Measurements from ENCODE around the gene ARHGAP20. TPM values are rescaled to one million over a fixed set of nuclear protein-coding genes. Genes with fewer than 3 reads are reported as not detected.

The ARHGAP20 gene
- total and polyA plus RNA-seq, 7 donors = 0.29 to 5.9 (median 0.84) TPM

- intact Hi-C loops (cut with DNase I) = no loop called here
- WGBS, 3 donors = 94 to 100% methylated on average over 1 of the region's 1 CpG; no CpG with 5 or more reads in 1 of the 3 donors
- Histone ChIP-seq H3K27me3 (ENCODE audit: insufficient read depth in 3 of 3, low read length in 2 of 3) (no peaks in the 10 kb centered on the region), H3K27ac (no peak overlapping the region), H3K4me3 (no peak overlapping the region), H3K9me3 (no peaks in the 10 kb centered on the region), H3K4me1 (no peaks in the 10 kb centered on the region), H3K36me3 (ENCODE audit: insufficient read depth in 1 of 2, low read depth in 1 of 2) (no peaks in the 10 kb centered on the region)
- no peak for ATAC-seq
- no peak for TF ChIP-seq CTCF (IDR thresholded peaks at IDR 0.05)
- no peak for DNase-seq
These were observed 113.5 kb downstream of the ARHGAP20 start for GRCh38 chr11:110598725-110599124.

- Histone ChIP-seq H3K4me3 (no peak overlapping the region), H3K9me3 (no peaks in the 10 kb centered on the region), H3K27me3 (ENCODE audit: insufficient read depth in 3 of 3, low read length in 2 of 3) (no peaks in the 10 kb centered on the region), H3K4me1 (no peaks in the 10 kb centered on the region), H3K27ac (no peak overlapping the region), H3K36me3 (ENCODE audit: insufficient read depth in 1 of 2, low read depth in 1 of 2) (peaks cover 0 to 28% of the 10 kb centered on the region in 2 donors)
- intact Hi-C loops (cut with DNase I) = no loop called here
- DNase-seq = no peak
- WGBS, 3 donors = 35 to 54% (median 51%) methylated on average over 4 of the region's 4 CpGs
- no peak for TF ChIP-seq CTCF (IDR thresholded peaks at IDR 0.05)
- ATAC-seq = no peak
These were observed 124.3 kb downstream of the ARHGAP20 start for GRCh38 chr11:110587972-110588371.

DNA sequence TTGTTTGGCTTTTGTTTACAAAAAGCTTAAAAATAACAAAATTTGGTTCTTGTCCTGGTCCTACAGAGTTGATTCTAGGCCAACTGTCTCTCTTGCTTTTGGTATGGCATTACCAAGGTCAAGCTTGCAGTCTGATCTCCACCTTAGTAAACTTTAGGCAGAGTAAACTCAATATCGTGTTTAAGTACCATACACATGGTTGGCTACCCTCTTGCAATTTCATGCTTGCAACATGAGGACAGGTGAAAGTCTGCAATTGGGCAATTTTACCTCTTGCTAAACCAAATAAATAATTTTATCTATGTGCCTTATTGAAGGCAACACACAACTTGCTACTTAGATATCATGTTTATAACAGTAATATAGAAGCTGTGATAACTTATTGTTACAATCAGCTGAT, 125.1 kb downstream of the ARHGAP20 start:
- no peak for TF ChIP-seq CTCF (IDR thresholded peaks at IDR 0.05)
- Histone ChIP-seq H3K27me3 (ENCODE audit: insufficient read depth in 3 of 3, low read length in 2 of 3) (no peaks in the 10 kb centered on the region), H3K9me3 (no peaks in the 10 kb centered on the region), H3K27ac (no peak overlapping the region), H3K4me3 (no peak overlapping the region), H3K4me1 (no peaks in the 10 kb centered on the region), H3K36me3 (ENCODE audit: insufficient read depth in 1 of 2, low read depth in 1 of 2) (peaks cover 0 to 29% of the 10 kb centered on the region in 2 donors)
- ATAC-seq (no peak), DNase-seq (no peak)
- WGBS, 3 donors = 64 to 74% (median 66%) methylated on average over 1 of the region's 1 CpG
- intact Hi-C loops (cut with DNase I) = no loop called here

DNA sequence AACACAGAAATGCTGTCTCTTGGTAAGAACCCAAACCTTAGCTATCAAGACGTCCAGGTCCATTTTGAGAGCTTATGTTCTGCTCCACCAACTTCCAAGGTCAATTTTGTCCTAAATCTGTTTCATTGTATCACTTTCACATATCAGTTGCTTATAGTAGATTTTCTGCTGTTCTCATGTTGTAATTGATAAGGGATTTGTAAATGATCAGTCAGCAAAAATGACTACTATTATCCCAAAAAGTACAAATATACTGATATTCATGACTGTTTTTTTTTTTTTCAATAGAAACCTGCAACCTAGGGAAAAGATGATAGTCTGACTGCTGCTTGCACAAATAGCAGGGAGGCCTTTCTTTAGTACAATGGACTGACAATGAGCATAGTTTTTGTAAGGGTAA, 128.1 kb downstream of the ARHGAP20 start:
- Histone ChIP-seq H3K9me3 (no peaks in the 10 kb centered on the region), H3K4me3 (no peak overlapping the region), H3K27me3 (ENCODE audit: insufficient read depth in 3 of 3, low read length in 2 of 3) (no peaks in the 10 kb centered on the region), H3K4me1 (no peaks in the 10 kb centered on the region), H3K36me3 (ENCODE audit: insufficient read depth in 1 of 2, low read depth in 1 of 2) (peaks cover 0 to 36% of the 10 kb centered on the region in 2 donors), H3K27ac (no peak overlapping the region)
- WGBS, 3 donors = 59 to 83% (median 70%) methylated on average over 1 of the region's 1 CpG
- no peak for TF ChIP-seq CTCF (IDR thresholded peaks at IDR 0.05)
- ATAC-seq (no peak), DNase-seq (no peak)
- intact Hi-C loops (cut with DNase I) = no loop called here

DNA sequence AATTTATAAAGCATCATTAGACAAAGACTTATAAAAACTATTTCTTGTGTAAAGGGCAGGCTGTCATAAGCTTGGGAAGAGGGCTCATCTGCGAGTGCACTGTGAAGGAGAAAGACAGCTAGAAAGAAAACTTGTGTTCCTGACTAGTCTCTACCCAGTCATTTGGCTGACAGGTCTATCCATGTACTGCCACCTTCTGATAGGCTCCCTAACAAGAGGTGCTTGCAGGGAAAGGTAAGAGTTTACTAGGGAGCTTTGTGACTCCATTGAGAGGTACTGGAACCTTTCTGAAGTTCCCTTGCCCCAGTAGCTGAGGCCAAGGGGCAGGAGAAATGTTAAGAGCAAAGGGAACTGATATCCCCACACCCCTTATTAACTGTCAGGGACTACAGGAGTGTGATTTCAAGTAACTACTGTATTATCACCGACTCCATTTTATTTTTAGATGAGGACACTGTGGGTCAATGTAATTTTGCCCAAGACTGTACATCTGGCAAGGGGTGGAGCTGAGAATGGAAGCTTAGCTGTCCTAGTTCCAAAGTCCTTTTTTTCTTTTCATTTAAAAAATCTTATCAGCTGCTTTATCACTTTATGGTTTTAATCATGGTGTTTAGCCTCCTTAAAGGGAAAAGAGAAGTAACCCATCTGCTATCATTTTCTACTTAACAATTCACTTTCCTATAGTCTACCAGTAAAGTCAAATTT, 129.4 kb downstream of the ARHGAP20 start:
- Histone ChIP-seq H3K27me3 (ENCODE audit: insufficient read depth in 3 of 3, low read length in 2 of 3) (no peaks in the 10 kb centered on the region), H3K27ac (no peak overlapping the region), H3K9me3 (no peaks in the 10 kb centered on the region), H3K36me3 (ENCODE audit: insufficient read depth in 1 of 2, low read depth in 1 of 2) (peaks cover 0 to 40% of the 10 kb centered on the region in 2 donors), H3K4me3 (no peak overlapping the region), H3K4me1 (no peaks in the 10 kb centered on the region)
- 55 to 60% (median 57%) methylated on average over 2 of the region's 2 CpGs for WGBS, 3 donors
- TF ChIP-seq CTCF (IDR thresholded peaks at IDR 0.05) = no peak
- DNase-seq = no peak
- intact Hi-C loops (cut with DNase I) = no loop called here
- no peak for ATAC-seq
